ENCODE data around the gene COL12A1.

The COL12A1 gene

DNA sequence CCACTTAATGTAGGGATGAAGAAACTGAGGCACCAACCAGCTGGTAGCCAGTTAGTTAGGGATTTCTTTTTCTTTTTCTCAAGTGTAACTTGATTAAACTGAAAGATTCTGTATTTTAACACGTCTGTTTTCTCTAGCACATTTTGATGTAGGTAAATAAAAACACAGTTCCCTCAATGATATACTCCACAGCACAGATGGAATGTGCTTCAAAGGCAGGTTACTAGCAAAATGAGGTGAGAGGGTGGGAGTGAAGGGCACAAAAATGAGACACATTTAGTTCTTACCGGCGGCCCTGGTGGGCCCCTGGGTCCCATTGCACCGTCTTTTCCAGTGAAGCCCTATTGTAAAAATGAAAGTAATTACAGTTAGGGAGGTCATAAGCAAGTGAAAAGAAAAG is 108.9 kb downstream of the COL12A1 start:
- DNase-seq: no peak

DNA sequence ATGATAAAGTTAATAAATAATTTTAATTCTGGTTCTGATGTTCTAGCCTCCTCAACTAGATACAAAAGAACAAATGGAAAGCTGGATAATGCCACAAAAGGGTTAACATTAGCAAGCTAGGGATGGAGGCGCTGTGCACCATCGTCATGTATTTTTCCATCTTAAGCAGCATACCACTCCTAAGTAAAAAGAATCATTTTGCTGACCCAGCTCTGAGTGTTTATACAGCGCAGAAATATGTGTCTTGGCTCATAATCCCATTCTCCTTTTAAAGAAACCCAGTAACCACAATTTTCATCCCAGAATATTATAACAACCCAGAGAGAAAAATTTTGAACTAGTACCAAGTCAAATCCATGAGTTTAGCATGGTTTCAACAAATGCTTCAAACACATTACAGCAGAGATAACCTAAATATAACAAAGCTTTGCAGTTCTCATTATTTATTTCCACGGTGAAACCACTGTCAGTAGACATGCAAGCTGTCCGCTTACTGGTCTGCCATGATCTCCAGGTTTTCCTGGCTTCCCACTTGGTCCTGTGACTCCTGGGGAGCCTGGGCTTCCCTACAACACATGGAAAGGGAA is 111.1 kb downstream of the COL12A1 start:
- DNase-seq: no peak

DNA sequence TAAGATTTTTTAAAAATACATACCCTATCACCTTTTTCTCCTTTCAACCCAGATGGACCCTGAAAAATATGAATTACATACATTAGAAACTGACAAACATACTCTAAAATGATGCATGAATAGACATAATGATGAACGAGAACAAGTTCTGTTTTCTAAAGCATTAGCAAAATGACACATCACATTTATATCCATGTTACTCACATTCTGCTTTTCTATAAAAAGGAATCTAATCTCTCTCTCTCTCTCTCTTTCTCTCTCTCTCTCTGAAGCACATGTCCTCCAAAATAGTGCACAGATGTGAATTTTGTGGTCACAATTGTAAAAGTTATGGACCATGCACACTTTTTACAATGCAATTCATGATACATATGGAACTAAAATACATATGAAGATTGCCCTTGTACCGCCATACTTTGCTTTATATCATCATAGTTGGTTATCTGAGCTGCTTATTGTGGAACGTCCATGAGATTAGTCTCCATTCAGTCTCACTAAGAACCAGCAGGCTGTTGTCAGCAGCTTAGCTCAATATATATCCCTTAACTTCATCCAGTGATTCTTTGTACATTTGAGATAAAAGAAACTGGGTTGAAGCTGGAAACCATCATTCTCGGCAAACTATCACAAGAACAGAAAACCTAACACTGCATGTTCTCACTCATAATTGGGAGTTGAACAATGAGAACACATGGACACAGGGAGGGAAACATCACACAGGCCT is 114.2 kb downstream of the COL12A1 start:
- no peak for DNase-seq

DNA sequence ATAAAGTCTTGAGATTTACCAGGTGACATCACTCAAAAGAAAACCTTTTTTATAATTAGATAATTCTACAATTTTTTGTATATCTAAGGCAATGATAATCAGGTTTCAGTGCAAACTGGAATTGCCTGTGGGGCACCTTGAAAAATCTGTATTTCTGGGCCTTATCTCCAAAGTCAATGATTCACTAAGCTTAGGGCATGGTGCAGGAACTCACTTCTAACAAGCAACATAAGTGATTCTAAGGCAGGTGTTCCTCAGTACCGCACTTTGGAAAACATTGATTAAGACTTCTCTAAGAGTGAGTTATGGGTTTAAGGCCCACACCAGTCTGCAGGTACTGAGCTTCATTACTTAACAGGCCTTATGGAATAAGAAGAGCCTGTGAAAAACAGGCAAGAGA is 115.3 kb downstream of the COL12A1 start:
- DNase-seq: no peak

DNA sequence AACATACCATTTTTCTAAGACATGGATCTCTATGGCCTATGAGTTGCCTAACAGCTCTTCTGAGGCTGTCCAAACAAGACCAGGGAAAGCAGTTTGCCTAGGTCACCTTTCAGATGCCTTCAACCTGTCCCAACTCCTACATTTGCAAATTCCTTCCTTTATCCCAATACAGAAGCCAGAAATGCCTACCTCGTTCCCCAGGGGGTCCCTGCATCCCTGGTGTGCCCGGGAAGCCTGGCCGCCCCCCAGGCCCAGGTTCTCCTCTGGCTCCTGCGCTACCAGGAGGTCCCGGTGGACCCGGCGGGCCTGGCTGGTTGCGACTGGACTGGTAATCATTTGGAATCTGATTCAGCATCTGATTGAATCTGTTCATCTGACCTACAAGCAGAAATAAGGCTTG is 115.9 kb downstream of the COL12A1 start:
- no peak for DNase-seq

DNA sequence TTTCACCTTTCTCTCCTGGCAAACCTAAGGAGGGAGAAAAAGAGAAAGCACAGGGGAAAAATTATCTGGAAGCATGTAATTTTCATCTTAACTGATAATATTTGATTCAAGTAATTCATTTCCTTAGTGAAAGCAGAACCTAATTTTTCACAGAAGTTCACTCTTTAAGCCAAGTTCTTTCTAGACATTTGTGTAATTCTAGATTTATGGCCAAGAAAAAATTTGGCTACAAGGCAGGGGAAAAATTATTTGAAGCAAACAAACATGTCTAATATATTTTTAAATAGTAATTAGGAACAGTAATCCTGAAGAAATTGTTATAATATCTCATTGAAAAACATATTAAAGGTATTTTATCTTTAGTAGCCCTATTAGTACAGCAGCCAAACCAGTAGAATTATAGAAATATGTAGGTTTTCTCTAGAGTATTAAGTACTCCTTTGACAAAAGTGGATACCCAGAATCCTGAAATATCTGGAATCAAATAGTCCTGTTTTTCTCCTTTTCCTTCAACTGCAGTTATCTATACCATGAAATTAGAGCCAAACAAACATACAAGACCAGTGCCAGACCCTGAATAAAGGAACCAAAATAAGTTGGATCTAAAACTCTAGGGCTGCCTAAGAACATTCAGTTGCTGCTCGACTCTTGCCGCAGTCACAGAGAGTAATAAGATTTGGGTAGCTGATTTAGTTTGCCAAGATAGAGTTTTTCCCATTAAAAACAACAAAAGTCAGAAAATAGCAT is 116.5 kb downstream of the COL12A1 start:
- no peak for DNase-seq

DNA sequence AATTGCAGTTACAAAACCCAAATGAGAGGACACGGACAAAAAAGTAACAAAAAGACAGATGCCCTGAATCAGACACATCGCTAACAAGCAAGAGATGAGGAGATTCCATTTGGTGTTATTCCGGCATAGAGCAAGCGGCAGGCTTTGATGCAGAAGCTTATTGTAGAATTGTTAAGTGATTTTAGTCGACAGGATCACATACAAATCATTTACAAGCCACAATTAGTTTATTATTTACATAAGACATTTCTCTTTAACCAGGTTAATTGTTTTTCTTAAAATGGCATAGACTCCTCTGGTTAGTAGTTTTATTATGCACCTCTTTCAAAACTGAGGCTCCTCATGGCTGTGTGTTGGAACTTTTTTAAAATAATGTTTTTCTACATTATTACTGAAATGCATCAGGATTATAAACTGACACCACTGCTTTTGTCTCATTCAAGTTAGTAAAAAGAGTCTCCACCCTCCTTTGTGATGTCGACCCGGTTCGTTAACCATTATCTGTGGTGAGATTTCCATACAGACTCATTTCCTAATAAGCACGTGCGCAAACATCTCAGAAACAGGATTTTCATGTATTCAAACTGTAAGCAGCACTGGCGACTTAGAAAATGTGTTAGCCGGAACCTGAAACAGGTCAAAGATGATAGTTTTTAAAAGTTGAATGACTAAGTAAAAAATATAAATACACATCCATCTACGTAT is 119.8 kb downstream of the COL12A1 start:
- no peak for DNase-seq

DNA sequence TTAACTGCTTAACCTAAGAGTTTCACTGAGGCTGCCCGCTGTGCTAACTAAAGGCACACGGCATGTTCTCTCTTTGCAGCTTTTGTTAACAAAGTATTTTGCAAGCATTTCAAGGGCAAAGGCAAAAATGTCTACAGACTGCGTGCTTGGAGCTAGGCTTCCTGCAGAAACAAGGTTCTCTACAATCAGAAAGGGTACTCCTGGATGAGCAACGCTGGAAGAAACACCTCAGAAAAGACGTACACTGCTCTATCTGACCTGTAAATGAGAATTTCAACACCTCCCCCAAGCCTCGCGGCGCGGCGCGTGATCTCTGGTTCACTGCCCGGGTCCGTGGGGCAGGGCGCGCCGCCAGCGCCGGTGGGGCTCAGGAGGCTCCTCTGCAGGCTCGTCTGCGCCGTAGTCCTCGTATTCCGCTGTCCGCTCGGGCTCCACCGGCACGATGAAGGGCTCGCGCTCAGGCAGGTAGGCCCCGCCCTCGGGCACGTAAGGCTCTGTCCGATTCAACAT is 120.9 kb downstream of the COL12A1 start:
- DNase-seq: no peak

DNA sequence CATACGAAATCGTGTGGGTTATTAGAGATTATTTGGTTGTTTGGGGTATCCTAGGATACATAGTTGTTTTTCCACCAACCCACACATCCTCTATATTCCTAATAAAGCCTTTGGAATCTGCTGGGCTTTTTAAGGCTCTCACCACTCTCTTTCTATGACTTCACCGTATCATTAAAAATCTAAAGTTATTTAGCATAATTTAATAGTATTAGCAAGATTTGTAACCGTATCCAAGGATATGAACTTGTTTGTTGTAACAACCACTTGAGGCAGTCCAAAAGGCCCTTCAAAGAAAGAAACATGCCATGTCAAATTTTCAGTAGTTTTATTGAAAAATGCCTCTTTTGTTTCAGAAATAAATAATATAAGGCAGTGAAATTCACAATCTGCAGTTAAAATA is 121.8 kb downstream of the COL12A1 start:
- no peak for DNase-seq

DNA sequence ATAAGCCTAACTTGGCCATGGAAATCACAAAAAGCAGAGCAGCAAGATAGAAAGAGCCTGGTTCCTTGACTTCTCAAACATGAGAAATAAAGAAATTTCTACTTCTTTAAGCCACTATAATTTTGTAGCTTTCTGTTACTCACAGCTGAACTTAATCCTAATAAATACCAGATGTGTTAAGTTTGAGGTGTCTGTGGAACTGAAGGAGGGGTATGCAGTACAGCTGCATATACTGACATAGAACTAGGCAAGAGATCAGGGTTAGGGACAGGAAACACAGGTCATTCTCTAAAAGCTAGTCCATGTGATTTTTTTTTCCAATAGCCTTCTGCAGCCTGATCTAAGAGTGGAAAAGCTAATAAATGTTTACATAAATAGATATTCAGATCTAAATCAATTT is 123.9 kb downstream of the COL12A1 start:
- no peak for DNase-seq

DNA sequence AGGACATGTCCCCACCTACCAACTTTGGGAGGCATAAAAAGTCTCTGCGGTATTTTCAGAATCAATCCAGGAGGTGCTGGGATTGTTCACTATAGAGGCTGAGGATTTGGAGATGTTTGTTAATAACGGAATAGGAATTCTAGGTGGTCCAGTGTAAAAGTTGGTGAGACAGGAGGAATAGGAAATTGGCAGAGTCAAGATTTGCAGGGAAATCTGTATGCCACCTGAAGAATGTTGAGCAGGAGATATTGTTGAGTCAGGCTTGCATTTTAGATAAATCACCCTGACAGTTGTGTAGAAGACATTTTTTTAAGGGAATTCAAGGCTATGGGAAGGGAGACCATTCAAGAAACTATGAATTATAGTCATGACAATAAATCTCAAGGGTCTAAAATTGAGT is 124.8 kb downstream of the COL12A1 start:
- DNase-seq: no peak

DNA sequence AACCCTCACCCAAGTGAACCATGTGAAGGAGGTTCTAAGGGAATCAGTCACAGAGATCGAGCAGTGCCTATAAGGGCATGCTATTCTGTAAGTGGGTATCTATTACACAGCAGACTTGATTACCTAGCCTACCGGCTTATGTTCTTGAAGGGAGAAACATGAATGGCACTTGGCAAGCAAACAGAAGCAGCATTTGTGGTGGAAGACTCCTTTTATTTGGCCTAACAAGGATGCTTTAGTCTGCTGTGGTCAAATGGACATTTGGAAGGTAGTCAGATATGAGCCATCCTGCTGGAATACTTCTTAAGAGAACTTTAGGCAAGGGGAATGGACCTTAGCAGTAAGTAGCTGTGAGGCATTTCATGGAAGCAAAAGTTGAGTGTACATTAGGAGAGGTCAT is 126.3 kb downstream of the COL12A1 start:
- DNase-seq: no peak

DNA sequence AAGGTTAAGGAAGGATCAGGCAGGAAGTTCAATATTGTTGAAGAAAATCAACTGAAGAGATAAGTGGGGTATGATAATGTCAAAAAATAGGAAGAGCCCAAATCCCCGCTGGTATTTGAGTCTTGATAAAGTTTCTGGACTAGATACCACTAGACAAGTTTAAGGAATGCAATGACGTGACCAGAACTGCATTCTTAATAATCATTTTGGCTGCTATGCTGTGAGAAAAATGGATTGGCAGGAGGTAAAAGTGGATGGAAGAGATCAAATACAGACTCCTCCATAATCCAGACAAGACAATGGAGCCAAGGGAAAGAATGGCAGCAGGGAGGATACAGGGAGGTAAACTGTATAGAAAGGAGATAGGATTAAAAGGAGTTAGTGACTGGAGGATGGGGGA is 128.2 kb downstream of the COL12A1 start:
- no peak for DNase-seq

DNA sequence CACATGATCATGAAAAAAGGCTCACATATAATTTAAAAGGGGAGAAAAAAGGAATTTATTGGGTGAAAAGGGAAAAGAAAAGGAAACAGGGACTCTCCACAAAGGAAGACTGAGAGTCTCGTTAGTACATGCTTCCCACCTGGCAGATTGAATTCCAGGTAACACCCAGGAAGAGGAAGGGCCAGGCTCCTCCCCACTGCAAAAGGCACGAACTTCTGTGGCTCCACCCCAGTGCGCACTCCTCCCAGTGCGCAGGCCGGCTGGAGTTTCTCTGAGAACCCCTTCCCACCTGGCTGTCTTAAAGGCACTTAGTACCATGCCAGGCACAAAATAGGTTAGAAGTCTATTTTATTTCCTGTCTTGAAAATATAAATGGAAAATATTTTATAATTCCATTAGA is 129.8 kb downstream of the COL12A1 start:
- DNase-seq: no peak

DNA sequence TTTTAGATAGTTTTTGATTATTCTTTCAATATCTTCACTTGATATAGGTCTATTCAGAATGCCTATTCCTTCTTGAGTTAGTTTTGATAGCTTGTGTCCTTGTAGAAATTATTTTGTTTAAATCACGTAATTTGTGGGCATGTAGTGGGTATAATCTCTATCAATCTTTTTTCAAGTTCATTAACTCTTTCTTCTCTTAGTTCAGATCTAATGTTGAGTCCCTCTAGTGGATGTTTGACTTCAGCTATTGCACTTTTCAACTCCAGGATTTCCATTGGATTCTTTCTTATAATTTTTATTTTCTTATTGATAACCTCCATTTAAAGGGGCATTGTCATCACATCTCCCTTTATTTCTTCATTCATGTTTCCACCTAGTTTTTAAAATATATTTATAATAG is 135.6 kb downstream of the COL12A1 start:
- no peak for DNase-seq

DNA sequence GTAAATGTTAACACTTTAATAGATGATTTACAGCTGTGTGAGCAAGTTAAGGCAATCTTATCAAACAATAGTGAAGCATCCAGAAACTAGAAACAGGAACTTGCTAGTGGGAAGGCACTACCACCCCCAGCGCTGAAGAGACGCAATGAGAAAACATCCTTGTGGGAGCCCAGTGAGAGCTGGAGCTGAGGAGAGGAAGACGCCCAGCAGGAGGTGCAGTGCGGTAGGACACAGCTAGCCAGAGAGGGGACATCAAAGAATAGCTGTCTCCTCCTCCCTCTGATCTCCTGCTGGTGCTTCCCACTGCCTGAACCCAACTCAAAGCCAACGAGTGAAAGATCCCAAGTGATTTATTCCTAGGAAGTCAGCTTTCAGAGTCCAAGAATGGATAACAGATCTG is 140.3 kb downstream of the COL12A1 start:
- no peak for DNase-seq

DNA sequence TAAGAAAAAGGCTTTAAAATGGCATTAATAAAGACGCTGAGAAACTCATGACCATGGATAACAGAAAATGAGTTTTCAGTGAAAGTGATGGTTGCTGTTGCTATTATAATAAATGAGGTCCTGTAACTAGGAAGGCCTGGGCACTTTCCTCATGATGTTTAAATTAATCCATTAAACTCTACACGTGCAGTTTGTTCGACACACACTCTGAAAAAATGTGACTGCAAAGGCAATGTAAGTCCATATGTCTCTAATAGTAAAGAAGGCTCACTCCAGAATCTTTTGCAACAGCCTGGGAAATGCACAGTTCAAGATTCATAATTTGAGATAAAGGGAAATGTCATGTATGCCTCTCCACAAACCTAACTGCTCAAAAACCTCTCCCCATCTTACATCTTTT is 153.4 kb downstream of the COL12A1 start:
- DNase-seq: no peak

DNA sequence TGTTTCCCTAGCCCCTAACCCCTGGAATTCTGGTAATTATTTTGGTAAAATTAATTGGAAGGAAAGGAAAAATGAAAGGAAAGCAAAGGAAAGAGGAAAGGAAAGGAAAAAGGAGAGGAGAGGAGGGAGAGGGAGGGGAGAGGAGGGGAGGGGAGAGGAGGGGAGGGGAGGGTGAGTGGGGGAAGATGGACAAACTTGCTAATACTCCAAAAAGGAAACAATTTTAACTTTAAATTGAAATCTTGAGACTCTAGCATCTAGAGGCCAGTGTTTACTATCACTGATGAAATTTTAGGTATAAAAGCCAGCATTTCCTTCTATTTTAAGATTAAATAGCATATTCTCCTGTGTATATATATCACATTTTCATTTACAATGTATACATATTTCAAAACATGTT is 156.5 kb downstream of the COL12A1 start:
- no peak for DNase-seq

DNA sequence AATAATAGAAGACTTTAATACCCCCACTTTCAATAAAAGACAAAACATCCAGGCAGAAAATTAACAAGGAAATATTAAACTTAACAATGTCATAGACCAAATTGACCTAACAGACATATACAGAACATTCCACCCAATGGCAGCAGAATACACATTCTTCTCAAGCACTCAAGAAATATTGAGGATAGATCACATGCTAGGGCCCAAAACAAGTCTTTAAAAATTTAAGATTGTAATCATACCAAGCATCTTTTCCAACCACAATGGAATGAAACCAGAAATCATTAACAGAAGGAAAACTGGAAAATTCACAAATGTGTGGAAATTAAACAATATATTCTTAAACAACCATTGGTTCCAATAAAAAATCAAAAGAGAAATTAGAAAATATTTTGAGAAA is 161.0 kb downstream of the COL12A1 start:
- no peak for DNase-seq

DNA sequence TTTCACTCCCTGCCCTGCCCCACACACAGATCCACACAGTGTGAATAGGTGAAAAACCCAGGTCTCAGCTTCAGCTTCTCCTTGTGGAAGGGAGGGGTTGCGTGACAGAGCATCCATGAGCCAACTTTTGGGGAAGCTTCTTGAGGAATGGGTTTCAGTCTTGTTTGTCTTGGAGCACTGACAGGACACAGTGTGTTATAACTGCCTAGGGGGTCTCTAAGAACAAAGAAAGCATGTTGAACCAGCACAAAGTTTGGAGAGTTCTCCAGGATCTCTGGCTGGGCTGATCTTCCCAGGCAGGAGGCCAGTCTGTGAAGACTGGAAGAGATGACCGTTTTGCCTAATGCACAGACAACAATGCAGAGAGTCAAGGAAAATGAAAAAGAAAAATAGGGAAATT is 164.5 kb downstream of the COL12A1 start:
- DNase-seq: no peak

All from NCI-H2171 treated with DMSO at 0.1 percent for 48 hours (cell line).